ENCODE data around the gene CRAT.

- TF ChIP-seq REST (IDR thresholded peaks at IDR 0.05; ENCODE audit: low read depth) (no peak), TAF1 (IDR thresholded peaks at IDR 0.05; ENCODE audit: low read depth) (no peak), CEBPB (IDR thresholded peaks at IDR 0.05) (no peak), EGR1 (IDR thresholded peaks at IDR 0.05) (no peak), EP300 (IDR thresholded peaks at IDR 0.05; ENCODE audit: borderline replicate concordance) (no peak), USF1 (IDR thresholded peaks at IDR 0.05) (no peak), RAD21 (IDR thresholded peaks at IDR 0.05; ENCODE audit: low read depth) (no peak), TEAD4 (IDR thresholded peaks at IDR 0.05) (no peak), YY1 (IDR thresholded peaks at IDR 0.05; ENCODE audit: low read depth) (no peak), TCF12 (IDR thresholded peaks at IDR 0.05; ENCODE audit: low read depth) (no peak), MAX (IDR thresholded peaks at IDR 0.05) (no peak), FOXM1 (IDR thresholded peaks at IDR 0.05; ENCODE audit: borderline replicate concordance, low read depth) (no peak), CREB1 (IDR thresholded peaks at IDR 0.05; ENCODE audit: low read depth) (no peak)
These were observed 10.9 kb upstream of the CRAT start for GRCh38 chr9:129121483-129121882.

Data from Ishikawa (cell line).